Activated T-helper 1 cell treated with Interleukin-2 at 50 U/mL for 16 hours (primary cell): ENCODE results near the gene GYS1.

Experiments
- DNase-seq: peaks from one replicate; pipeline ENCODE4 v3.0.0-alpha.2; 2020; ENCODE audit warnings: low read depth

The GYS1 gene

DNA sequence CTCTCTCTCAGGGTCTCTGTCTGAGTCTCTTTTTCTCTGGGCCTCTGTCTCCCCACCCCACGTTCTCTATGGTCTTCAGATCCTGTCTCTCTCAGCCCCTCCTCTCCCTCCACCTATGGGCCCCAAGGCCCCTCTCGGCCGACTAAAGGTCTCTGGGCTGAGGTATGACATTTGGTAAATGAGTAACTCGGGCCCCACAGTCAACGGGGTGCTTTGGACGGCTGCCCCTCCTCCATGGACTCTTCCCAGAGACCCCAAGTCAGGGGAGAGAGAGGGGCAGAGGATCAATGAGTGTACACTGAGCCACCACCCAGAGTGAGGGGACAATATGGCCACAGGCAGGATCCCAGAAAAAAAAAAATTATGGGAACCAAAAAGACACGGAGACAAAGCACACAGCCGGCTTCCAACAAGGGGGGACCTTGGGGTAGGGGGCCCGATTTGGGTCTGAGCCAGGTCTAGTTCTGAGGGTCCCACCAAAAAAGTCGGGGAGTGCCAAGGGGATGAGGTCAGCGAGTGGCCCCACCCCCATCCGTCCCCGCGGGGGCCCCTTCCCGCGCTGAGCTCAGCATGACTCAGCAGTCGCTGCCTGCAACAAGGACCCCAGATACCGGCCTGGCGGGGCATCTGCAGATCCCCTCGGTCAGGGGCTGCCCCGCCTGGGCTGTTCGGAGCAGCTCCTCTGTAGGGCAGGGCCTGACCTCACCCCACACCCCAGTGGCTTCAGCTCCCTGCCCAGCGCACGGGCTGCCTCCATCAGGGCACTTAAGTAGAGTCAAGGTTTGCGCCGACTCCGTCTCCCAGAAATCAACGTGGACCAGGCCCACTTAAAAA lies 29.5 kb downstream of the GYS1 start:
- peak; percentile 23 for DNase-seq

GRCh38 chr19:48962849-48963165 lies 30.3 kb downstream of the GYS1 start:
- no peak for DNase-seq

DNA sequence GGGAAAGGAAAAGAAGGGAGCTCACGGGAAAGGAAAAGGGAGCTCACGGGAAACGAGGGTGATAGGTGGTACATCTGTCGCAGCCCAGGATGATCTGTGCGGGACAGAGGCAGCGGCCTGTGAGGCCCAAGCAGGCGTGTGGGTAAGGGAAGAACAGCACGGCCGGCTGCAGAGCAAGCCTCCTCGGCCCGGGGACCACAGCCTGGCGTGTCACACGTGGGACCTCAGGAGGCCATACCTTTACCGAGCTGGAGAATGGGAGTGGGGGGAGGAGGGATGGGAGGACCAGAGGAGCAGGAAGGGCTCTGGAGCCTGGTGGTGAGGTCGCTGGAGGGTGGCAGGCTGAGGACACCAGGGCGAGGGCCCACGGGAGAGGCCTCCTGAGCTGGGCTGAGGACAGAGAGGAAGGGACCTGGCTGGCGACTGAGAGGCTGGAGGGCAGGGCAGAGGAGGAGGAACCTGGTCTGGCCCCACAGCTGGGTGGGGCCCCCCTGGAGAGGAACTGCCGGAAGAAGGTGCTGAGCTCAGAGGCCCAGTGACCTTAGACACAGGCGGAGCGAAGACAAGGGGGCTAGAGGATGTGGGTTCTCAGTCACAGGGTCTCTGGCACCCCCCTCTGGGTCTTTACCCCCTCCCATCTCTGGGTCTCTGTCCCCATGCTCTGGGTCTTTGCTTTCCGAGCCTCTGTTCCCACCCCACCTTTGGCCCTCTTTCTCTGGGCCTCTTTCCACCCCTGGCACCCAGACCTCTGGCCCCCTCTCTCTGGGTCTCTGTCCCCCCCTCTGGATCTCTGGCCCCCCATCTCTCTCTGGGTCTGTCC lies 30.9 kb downstream of the GYS1 start:
- DNase-seq: no peak

GRCh38 chr19:48961673-48962028 lies 31.5 kb downstream of the GYS1 start:
- DNase-seq: no peak

DNA sequence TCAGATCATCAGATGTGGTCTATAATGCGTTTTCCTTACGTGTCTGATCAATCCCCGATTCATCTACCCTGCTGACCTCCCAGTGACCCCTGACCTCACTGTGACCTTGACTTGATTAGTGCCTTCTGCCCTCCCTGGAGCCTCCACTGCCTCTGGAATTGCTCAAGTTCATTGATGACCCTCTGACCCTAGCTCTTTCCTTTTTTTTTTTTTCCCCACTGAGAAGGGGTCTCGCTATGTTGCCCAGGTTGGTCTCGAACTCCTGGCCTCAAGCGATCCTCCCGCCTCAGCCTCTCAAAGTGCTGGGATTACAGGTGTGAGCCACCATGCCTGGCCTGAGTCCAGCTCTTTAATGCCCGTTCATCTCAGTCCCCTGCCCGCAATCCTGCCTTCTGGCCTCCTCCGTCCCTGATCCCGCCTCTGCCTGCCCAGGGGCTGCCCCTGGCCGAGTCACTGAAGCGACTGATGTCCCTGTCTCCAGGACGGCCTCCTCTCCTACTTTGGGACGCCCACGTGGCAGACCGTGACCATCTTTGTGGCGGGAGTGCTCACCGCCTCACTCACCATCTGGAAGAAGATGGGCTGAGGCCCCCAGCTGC lies 32.0 kb downstream of the GYS1 start:
- no peak for DNase-seq

- no peak for DNase-seq
Observed at GRCh38 chr19:48959341-48960239, 33.5 kb downstream of the GYS1 start.

DNA sequence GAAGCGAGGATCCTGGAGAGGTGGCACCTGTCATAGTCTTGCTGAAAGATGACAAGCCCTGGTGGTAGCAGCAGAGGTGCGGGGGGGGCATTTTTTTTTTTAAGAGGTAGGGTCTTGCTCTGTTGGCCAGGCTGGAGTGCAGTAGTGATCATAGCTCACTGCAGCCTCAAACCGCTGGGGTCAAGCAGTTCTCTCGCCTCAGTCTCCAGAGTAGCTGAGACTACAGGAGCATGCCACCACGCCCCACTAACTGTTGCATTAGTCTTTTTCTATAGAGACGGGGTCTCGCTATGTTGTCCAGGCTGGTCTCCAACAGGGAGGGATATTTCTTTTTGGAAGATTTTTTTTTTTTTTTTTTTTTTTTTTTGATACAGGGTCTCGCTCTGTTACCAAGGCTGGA lies 35.1 kb downstream of the GYS1 start:
- DNase-seq: no peak

- DNase-seq: no peak
Observed at GRCh38 chr19:48955308-48955958, 37.7 kb downstream of the GYS1 start.

DNA sequence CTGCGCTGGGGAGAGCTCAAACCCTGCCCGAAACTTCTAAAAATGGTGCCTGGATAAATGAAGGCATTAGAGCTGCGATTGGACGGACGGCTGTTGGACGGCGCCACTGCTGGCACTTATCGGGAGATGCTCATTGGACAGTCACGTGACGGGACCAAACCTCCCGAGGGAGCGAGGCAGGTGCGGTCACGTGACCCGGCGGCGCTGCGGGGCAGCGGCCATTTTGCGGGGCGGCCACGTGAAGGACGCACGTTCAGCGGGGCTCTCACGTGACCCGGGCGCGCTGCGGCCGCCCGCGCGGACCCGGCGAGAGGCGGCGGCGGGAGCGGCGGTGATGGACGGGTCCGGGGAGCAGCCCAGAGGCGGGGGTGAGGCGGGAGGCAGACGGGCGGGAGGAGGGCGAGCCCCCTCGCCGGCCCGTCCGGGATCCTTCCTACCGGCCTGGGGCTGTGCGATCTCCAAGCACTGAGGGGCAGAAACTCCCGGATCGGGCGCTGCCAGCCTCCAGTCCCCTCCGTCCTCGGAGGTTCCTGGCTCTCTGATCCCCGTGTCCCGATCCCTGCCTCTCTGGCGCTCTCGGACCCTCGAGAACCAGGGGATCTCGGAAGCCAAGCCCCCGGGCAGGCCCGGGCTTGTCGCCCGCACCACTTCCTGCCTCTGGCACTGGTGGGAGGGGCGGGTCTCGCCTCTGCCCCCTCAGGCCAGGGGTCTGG lies 38.4 kb downstream of the GYS1 start, which contains the start of gene BAX:
TSS of gene BAX (plus strand) at position 281 of the 713 bp plus-strand sequence. CDS start at position 335, 54 bp downstream.
- DNase-seq: peak; percentile 76

DNA sequence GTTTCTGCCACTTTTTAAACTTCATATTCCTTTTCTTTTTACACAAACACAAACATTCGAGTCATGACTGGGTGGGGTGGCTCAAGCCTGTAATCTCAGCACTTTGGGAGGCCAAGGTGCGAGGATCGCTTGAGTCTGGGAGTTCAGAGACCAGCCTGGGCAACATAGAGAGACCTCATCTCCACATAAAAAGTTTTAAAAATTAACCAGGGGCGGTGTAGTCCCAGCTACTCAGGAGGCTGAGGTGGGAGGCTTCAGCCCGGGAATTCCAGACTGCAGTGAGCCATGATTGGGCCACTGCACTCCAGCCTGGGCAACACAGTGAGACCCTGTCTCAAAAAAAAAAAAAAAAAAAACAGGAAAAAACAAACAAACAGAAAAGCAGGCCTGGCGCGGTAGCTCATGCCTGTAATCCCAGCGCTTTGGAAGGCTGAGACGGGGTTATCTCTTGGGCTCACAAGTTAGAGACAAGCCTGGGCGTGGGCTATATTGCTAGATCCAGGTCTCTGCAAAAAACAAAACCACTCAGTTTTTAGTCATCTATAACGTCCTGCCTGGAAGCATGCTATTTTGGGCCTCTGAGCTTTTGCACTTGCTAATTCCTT lies 39.0 kb downstream of the GYS1 start:
- no peak for DNase-seq

- no peak for DNase-seq
Observed at GRCh38 chr19:48953141-48953540, 40.0 kb downstream of the GYS1 start.

- no peak for DNase-seq
Observed at GRCh38 chr19:48950830-48951519, 42.1 kb downstream of the GYS1 start.

GRCh38 chr19:48950159-48950558 lies 43.0 kb downstream of the GYS1 start:
- DNase-seq: no peak

DNA sequence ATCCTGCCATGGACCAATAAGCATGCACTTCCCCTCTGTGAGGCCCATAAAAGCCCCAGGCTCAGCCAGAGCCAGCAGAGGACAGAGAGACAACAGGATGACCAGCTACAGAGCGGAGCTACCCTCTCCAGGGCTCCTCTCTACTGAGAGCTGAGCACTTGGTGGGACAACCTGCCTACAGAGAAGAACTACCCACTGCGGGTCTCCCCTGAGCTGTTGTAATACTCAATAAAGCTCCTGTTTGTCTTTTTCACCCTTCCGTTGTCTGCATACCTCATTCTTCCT lies 45.9 kb downstream of the GYS1 start:
- no peak for DNase-seq

GRCh38 chr19:48946463-48947257 lies 46.4 kb downstream of the GYS1 start:
- DNase-seq: no peak

DNA sequence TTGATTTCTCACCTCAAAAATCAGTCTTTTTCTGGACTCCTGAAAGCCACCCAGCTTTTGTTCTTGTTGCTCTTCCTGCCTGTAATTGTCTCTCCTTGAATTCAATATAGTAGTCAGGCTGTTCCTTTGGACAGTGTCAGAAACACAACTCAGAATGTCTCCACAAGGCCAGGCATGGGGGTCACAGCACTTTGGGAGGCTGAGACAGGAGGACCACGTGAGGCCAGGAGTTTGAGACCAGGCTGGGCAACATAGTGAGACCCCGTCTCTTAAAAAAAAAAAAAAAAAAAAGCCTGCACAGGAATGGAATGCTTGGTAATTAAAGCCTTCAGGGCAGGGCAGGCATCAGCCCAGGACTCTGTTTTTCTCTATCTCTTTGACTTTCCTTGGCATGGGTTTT lies 47.3 kb downstream of the GYS1 start:
- DNase-seq: no peak

GRCh38 chr19:48945415-48945814 lies 47.7 kb downstream of the GYS1 start:
- no peak for DNase-seq

DNA sequence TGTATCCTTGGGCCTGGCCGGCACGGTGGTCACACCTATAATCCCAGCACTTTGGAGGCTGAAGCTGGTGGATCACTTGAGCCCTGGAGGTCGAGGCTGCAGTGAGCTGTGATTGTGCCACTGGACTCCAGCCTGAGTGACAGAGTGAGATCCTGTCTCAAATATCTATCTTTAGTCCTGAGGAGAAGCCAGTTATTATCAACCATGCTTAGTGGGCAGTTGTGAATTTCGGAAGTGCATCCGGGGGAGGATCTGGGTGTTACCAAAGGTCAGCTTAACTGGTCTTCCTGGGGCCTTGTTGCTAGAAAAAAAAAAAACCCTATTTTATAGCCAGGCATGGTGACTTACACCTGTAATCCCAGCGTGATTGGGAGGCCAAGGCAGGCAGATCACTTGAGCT lies 50.0 kb downstream of the GYS1 start:
- DNase-seq: no peak

GRCh38 chr19:48940902-48941301 lies 52.2 kb downstream of the GYS1 start:
- DNase-seq: no peak
